NCI-H2171 treated with DMSO at 0.1 percent for 48 hours (cell line): ENCODE measurements around the gene NR2F6.

Source experiments
- DNase-seq: peaks from one replicate; lab custom pipeline; 2025; lab: John Stamatoyannopoulos, UW

NR2F6 gene

DNA sequence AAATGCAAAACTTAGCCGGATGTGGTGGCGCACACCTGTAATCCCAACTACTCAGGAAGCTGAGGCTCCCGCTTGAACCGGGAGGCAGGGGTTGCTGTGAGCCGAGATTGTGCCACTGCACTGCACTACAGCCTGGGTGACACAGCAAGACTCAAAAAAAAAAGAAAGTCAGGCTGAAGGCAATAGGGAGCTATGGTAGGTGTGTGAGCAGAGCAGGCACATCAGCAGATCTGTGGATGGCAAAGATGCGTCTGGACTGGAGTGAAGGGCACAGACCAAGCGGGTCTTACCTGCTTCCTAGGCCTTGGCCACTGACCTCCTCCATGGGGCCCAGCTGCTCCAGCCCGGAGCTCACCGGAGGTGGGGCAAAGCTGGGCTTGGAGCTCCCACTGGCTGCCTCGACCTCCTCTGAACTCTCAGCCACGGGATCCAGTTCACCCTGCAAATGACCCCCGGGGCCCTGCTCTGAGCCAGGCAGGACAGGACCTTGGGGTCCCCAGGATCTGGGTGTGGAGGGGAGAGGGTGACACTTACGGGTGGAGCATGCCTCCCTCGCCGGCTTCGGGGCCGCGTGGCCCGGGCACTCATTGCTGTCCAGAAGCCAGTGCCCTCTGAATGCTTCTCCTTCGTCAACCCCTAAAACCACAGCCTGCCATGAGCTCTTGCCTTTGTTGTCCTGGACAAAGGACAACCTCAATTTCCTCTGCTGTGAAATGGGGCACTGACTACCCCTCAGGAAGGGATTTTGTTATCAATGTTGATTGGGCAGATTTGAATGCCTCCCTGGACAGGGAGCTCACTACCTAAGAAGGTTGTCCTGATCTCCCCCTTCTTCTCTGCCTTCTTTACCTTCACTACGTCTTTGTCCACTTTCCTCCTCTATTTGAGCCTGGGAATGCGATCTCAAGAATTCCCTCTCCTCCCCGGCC lies 18.3 kb upstream of the NR2F6 start:
- DNase-seq, result no peak

DNA sequence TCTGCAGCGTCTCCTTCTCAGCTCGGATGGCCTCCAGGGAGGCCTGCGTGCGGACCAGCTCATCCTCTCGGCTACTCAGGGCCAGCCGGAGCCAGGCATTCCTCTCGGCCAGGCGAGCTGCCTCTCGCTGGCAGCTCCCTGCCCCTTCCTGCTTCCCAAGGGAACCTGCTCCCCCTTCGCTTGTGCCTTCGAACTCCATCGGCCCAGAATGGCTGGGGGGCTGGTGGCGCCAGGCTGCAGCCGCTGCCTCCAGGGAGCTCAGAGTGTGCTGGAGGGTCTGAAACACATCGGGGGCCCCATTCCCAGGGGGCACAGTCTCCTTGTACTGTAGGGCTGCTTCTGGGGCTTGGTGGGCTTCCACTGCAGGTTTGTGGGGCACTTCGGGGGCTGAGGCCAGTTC lies 16.8 kb upstream of the NR2F6 start:
- DNase-seq, result no peak

DNA sequence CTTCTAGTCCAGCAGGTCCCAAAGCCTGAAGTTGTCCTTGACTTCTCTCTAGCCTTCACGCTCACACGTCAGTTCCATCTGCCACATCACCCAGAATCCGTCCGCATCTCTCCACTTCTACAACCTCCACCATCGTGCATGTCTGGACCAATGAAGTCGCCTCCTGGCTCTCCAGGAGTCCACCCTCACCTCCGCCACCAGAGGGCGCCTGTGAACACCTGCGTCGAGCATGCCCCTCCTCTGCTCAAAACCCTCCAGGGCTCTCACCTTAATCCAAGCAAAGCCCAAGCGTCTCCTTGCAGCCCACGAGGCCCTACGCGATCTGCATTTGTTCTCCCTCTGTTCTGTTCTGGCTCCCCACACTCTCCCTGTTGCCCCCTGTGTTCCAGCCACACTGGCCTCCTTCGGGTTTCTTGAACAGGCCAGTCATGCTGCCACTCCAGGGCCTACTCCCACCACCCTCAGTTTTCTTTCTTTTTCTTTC lies 15.2 kb upstream of the NR2F6 start:
- DNase-seq, result peak; percentile 86

DNA sequence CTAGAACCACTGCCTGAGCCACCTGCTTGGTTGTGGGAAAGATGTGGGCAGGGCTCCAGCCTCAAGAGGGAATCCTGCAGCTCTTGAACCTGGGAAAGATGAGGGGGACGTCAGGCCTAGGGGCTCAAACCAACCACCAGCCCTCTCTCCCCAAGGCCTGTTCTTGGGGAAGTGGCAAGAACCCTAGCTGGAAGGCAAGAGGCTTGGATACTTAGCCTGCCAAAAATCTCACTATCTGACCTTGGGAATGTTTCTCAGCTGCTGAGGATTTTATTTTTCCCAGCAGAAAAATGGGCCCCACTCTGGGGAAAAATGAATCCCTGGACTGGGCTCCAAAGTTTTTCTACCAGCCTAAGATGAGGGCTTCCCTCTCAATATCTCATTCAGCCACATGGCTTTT lies 14.2 kb upstream of the NR2F6 start:
- no peak for DNase-seq

DNA sequence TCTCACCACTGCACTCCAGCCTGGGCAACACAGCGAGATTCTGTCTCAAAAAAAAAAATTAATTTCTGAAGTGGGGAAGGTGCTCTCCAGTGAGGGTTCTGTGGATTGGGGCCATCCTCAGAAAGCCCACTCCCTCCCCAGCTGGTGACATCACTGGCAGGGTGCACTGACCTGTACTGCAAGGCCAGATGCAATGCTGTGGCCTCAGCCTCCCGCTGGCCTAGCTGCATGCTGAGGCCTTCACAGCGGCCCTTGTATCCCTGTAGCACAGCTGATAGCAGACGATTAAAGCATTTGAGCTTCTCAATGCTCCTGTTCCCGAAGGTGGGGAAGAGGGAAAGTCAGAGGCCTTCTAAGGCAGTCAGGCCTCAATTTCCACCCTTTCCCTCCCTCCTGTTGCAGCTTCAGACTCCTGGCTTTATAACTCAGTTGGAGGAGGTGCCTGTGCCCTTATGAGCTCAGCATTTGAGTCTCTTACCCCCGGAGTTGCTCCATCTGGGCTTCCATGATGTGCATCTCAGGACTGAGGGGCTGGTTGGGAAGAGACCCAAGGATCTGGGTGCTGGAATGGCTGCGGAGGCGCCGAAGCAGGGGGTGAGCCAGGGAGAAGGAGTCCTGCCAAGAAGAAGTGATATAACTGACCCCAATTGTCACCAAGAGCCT lies 13.5 kb upstream of the NR2F6 start:
- DNase-seq, result no peak

DNA sequence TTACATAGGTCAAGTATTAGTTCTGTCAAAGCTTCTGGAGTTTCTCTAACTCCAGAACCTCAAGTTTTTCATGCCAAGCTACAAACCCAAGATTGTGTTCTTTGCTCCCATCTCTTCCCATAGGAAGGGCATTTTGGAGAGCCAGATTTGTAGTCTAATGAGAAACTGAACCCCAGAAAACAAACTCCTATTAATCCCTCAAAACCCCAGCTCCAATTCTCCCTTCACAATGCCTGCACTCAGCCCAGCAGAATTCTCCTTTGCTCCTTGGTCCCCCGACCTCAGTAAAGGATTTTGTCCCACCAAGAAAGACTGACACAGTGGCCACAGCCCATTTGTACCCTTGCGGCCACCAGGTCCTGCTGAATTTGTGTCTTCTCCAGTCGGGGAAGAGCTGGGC lies 10.4 kb upstream of the NR2F6 start:
- DNase-seq, result no peak

DNA sequence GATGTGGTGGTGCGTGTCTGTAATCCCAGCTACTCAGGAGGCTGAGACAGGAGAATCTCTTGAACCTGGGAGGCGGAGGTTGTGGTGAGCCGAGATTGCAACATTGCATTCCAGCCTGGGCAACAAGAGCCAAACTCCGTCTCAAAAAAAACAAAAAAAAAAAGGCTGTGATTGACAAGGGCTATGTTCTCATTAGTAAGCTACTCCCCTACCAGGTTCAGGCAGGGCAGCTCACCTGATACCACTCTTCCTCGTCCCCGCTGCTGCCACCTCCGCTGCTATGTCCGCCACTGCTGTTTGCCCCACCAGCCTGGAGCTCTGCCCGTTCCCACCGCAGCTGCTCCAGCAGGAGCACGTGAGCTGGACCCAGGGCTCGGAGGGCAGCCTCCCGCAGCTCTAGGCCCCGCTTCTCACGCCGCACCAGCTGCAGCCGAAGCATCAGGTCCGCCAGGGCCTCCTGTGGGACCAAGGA lies 9.5 kb upstream of the NR2F6 start:
- peak; percentile 17 for DNase-seq

DNA sequence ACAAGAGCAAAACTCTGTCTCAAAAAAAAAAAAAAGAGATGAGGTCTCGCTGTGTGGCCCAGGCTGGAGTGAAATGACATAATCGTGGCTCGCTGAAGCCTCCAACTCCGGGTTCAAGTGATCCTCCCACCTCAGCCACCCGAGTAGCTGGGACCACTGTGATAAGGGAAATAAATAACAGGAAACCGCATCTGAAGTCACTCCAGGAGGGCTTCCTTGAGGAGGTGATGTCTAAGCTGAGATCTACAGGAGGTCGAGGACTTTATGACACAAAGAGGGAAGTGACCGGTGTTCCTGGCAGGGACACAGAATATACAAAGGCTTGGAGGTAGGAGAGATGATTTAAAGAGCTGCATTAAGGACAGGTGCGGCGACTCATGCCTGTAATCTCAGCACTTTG lies 8.9 kb upstream of the NR2F6 start:
- DNase-seq, result no peak

DNA sequence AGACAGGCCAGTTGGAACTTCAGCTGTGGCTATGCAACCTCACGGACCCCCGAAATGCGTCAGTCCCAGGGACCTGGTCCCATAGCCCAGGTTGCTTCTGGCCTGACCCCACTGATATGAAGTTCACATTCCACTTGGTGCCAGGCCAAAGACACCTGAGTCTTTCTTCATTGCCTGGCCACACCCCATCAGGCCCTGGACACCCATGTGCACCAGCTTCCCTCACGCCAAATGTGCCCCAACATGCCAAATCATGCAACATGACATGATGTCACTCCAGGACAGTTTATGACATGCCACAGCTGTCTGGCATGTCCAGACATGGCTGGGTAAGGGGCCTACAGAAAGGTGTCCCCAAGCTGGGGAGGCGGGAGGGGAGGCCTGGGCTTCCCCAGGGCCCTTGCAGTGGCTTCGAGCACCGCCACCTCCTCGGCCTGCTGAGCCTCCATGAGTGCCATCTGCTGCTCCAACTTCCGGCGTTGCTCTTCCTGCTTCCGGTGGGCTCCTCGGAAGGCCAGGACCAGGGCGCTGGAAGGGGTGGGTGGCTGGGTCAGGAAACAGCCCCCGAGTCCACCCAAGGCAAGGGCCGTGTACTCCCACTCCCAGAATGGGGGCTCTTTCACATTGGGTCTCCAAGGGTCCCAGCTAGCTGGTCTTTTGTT lies 4.3 kb upstream of the NR2F6 start:
- no peak for DNase-seq

DNA sequence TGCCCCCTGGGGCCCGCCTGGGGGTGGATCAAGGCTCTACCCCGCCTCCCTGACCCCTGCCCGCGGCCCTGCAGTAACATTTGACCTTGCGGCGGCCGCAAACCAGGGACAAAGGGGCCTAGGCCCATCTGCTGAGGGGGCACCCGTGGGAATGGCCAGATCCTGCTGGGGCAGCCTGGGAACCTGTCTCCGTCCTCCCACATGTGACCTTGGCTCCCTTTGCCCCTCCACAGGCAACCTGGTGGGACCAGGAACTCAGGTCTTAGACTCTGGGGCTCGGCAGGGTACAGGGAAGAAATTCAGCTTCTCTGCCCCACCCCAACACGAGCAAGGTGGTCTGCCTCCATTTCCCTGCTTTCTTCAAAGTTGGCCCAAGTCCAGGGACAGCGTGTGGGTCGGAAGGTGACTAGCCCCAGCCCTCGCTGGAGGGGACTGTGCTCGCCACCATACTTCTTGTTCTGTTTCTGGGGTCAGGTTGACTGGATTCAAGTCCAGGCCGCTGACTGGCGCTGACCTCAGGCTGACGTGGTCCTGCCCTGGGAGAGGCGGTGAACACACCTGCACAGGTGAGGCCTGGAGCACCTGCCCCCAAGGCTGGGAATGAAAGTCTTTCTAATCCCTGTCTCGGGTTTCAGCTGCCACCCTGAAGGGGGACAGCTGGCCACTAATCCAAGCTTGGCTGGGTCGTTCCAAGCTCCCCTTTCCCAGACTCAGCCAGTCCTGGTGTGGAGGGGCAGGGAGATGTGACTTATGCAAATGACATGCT lies 2.5 kb upstream of the NR2F6 start:
- peak; percentile 20 for DNase-seq

DNA sequence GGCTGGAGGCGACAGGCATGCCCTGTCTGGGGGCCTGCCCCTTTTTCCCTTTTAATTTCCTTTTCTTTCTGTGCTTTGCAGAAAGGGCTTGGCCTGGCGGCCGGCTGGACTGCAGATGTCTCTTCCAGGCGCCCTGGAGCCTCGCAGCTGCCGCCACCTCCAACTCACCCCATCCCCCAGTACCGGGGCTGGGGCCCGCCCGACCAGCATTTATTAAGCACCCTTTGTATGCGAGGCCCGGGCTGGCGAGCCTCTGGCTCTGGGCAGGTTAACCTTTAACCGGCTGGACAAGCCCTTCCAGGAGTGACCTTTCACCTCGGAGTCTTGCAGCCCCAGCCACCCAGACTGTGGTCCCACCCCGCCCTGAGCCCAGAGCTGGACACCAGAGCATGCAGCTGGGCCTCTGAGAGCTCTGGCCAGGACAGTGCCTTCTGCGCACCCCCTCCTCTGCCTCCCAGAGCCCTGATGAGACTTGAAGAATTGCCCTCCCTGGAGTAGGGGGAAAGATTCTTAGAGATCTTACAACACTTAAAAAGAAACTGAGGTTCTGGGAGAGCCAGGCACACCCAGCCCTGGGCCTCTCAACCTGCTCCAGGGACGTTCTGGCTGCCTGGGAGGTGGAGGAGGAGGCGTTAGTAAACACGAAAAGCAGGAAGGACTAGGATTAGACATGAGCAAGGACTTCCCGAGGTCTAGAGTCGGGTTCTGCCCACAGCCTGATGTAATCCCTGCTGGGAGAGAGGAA lies 1.1 kb upstream of the NR2F6 start:
- DNase-seq, result no peak

DNA sequence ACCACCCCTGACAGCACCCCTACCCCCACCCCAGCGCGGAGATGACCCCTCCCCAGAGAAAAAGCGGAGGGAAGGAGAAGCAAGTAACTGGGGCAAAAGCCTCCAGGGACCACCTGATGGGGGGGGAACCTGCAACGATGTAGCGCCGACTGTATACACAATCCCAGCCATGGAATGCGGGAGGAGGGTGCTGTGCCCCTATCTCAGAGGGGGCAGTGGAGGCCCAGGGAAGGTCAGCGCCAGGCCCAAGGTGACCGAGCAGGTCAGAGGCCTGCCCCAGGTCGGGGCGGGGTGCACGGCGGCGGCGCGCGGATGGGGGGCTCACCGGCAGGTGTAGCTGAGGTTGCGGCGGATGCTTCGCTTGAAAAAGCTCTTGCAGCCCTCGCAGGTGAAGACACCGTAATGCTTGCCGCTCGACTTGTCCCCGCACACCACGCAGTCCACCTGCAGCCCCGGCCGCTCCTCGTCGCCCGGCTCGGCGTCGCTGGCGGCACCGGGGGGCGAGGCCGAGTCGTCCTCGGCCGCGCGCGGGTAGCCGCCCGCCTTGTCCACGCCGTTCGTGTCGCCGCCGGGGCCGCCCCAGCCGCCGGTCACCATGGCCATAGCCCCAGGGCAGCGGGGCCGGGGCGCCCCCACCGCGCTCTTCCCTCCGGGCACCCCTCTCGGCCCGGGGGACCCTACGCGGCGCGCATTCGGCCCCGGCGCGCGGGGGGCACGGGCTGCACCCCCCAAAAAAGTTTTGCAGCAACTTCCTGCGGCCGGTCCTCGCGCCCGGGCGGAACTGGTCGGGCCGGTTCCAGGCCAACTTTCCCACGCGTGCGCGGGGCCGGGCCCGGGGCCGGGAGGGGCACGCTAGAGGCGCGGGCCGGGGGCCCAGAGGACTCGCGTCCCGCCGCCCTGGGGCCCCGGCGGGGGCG lies 843 bp downstream of the NR2F6 start:
- no peak for DNase-seq

DNA sequence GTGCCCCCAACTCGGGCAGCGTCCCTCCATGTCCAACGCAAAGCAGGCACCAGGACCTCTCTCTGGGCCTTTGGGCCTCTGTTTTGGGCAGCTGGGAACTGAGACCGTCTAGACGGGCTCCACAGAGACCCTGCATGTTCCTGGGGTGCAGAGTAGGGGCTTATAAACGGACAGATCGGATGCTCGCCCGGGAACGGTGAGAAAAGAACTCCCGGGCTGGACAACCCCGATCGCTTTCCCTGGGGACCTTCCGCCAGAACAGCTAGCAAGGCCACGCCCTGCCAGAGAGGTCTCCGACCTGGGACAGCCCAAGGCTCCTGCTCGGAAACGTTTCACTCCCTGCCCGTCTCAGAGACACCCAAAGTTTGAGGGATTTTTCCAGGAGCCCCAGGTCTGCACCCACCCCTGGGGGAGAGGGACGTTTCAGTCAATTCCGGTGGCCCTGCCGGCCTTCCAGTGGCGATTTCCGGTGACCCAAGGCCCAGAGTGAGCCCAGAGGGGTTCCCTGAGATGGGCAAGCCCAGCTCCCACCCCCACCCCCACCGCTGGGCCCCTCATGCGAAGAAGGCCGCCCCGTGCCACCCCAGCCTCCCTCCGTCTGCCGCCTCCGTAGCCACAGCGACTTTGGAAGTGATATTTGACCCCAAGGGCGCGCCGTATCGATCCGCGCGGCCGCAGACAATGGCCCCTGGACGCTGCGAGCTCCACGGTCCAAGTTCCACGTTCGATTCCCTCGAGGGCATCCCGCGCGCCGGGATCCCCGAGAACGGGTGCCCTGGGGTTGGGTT lies 1.7 kb downstream of the NR2F6 start:
- DNase-seq, result no peak

DNA sequence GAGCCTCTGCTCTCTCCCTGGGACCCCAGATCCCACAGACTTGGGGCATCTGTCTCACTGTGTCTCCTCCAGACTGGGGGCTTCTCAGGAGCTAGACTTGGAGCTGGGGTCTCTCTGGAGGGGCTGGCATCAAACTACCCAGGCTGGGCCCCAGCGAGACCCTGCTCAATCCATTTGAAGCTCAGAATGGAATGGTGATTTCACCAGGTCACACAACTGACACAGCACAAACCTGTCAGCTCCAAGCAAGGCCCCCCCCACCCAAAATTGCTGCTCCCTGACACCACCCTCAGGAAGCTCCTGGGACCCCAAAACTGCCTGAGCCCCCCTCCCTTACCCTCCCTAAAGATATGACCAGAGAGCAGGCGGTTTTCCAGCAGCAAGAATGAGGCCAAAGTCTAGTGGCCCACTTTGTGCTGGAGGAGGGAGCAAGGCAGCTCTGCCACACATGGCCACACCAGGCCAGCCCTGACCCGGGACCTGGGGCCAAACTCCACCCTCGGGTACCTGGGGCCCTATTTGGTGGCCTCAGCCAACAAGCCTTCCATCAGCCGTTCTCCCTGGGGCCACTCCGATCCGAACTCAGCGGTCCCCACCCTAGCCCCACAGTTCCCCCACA lies 2.4 kb downstream of the NR2F6 start:
- DNase-seq, result no peak

DNA sequence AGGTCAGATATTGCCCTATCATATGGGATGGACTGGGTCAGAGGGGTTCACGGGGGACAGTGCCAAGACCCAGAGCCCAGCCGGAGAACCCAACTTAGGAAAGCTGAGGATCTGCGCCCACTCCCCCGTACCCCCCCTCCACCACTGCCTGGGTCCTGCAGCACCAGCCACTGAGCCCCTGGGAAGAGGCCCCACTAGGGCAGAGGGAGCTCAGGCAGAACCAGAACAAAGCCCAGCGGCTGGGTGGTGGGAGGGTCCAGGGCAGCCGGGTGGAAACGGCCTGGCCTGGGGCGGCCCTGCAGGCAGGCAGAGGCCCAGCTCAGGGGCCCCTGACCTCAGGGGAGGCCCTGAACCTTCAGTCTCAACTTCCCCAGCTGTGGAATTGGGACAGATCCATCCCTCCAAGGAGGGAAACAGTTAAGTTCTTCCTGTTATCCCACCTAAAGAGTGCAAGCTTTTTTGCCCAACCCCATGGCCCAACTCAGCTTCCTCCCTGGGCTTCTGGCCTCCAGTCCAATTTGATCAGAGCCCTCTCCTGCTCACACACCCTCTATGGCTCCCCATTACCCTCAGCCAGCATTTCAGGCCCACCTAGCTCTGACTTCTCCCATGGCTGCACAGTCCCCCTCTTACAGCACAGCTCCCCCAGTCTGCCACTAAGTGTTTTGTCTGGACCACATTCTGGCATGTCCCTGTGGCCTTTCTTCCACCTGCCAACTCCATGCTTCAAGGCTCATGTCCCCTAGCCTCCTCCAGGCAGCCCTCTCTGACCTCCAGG lies 3.1 kb downstream of the NR2F6 start:
- DNase-seq, result no peak

DNA sequence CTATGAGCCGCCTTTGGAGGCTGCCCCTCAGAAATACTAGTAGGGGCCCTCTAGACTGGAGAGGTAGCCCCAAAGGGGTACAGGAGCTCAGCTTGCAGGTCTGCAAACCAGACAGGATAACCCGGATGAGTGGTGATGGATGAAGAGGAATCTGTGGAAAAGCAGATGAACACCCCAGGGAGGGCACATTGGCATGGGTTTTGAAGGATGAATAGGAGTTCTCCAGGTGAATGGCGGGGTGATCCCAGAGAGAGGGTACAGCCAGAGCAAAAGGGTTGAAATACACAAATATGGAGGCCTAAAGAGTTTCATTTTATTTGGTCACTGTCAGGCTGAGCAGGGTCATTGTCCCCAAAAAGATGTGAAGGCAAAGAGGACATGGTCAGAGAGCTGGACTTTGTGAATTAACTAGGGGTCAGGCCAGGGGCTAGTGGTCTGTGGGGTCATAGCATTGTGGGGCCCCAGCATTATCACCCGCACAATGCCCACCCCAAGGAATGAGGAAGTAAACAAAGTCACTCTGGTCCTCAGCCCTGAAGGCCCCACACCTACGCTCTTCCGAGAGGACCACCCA lies 4.8 kb downstream of the NR2F6 start:
- no peak for DNase-seq

DNA sequence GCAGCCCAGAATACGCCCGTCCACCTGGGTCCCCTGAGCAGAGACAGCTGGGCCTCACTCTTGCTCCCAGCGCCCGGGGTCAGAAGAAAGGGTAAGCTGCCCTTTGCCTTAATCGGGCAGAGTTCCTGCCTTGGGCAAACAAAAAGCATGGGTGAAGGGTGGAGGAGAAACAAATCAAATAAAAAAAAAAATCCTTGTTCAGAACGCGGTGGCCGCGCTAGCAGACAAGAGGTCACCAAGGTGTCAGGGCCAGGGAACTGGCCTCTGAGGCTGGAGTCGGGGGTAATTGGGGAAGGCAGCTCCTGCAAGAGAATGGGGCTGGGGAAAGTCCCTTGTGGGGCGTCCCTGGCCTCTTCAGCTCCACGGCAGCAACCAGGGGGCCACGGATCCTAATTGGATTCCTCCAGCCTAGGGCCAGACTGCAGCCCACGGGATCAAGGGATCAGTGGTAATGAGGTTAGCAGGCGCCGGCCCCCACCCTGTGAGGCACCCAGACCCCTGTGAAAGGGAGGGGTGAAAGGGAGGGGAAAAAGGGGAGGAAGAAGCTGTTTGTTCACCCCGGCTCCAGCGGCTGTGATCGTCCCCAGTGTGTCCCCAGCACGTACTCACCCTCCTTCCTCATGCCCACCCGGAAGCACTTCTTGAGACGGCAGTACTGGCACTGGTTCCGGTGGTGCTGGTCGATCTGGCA lies 5.5 kb downstream of the NR2F6 start:
- no peak for DNase-seq
